Upper lobe of left lung (tissue), 4 donors: ENCODE measurements around the gene SPSB3.

ENCODE experiments used
- CTCF ChIP-seq, 6 experiments: fragments of 450-650 bp in 4 of 6; fragments of 200-600 bp in 2 of 6; sonication (generic) in 2 of 6; IDR thresholded peaks; one replicate each; pipeline ENCODE4 v1.5.1; 2016 to 2019; ENCODE audit warnings: antibody characterized with exemption in 6 of 6
- POLR2A ChIP-seq, 4 donors: fragments of 450-650 bp; IDR thresholded peaks; one replicate each; pipeline ENCODE4 v1.5.1; 2016 to 2017; ENCODE audit warnings: antibody characterized with exemption in 4 of 4, mild to moderate bottlenecking in 2 of 4
- POLR2AphosphoS5 ChIP-seq, 2 donors: sonication (generic); formaldehyde crosslinking; IDR thresholded peaks; one replicate each; pipeline ENCODE4 v1.5.1; 2017; ENCODE audit warnings: antibody characterized with exemption in 2 of 2

GRCh38 chr16:1758923-1759322 is 23.4 kb downstream of the SPSB3 start:
- TF ChIP-seq POLR2A (IDR thresholded peaks at IDR 0.05) (no peak), POLR2AphosphoS5 (IDR thresholded peaks at IDR 0.05) (no peak), CTCF (IDR thresholded peaks at IDR 0.05) (no peak)
